ENCODE measurements around the gene PDLIM5.
"Not testable (repeated sequence)": the region's sequence is repeated elsewhere in the genome, so short reads cannot be mapped to it uniquely, and the experiment has no call there.

PDLIM5 gene, protein sequence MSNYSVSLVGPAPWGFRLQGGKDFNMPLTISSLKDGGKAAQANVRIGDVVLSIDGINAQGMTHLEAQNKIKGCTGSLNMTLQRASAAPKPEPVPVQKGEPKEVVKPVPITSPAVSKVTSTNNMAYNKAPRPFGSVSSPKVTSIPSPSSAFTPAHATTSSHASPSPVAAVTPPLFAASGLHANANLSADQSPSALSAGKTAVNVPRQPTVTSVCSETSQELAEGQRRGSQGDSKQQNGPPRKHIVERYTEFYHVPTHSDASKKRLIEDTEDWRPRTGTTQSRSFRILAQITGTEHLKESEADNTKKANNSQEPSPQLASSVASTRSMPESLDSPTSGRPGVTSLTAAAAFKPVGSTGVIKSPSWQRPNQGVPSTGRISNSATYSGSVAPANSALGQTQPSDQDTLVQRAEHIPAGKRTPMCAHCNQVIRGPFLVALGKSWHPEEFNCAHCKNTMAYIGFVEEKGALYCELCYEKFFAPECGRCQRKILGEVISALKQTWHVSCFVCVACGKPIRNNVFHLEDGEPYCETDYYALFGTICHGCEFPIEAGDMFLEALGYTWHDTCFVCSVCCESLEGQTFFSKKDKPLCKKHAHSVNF

DNA sequence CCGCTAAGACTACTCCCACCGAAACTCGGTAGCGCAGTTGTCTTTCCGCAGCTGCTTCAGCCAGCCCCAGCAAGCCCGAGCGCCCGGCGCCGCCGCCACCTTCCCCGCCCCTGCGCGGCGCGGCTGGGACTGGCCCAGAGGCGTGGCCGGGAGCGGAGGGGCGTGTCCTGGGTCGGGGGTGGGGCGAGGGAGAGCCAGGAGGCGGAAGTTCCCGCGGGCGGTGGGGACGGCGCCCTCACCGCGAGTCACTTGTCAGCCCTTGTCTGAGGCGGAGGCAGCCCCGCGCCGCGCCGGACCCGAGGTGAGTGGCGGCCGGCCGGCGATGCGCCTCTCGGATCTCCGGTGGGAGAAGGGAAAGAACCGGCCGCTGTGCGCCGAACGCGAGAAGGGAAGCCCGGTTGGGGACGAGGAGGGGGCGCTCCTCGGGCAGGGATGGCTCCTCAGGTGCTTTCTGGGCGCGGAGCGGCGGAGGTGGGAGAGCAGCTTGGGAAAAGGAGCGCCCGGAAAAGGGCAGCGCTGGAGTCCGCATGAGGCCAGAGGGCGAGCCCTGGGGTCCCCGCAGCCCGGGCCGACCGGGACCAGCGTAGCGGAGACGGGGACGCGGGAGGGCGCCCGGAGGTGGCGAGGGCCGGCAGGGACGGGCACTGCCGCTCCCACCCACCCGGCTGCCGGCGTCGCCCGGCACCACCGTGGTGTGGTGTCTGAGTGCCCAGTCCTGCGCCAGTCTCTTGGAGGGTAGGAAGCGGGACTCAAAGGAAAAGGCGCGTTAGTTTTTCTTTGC lies at the start of gene PDLIM5:
TSS of gene PDLIM5 (plus strand) at position 248 of the 781 bp plus-strand sequence. CDS start 3,347 bp downstream, outside the sequence.
- H3K4me1 ChIP-seq (ENCODE audit: control insufficient read depth, low read length): peaks cover 15% of the 10 kb centered on the region
- H3K27ac ChIP-seq (ENCODE audit: low read depth, low read length): no peak within 1 kb of the TSS
- H3F3A ChIP-seq (ENCODE audit: control insufficient read depth, insufficient read depth): 0 out of 2 replicates have a peak, but pooled peaks cover 2% of the 10 kb centered on the region
- H3K27me3 ChIP-seq (ENCODE audit: control insufficient read depth, low read length): peaks cover 13% of the 10 kb centered on the region
- no peaks in the 10 kb centered on the region for H3K9me2 ChIP-seq (replicated peaks; ENCODE audit: control insufficient read depth, low read length)
- 0 out of 2 replicates have a peak, but pooled peaks cover 3% of the 10 kb centered on the region for H3K36me3 ChIP-seq (ENCODE audit: control insufficient read depth, low read length)
- no peaks in the 10 kb centered on the region for H4K20me1 ChIP-seq (ENCODE audit: control insufficient read depth, insufficient read depth, low read depth, low read length)
- TF ChIP-seq CTCF (IDR thresholded peaks at IDR 0.05; ENCODE audit: low read depth, low read length, poor library complexity, severe bottlenecking) (peak; percentile 30), EZH2phosphoT487 (IDR thresholded peaks at IDR 0.05; ENCODE audit: borderline replicate concordance, low read length) (peak; percentile 53; the same call in 1 of the 2 replicates)
- peak within 1 kb of the TSS; percentile 76 for H3K4me2 ChIP-seq (ENCODE audit: low read length)
- peak within 1 kb of the TSS; percentile 88 for H3K4me3 ChIP-seq (ENCODE audit: low read length)
- H3K79me2 ChIP-seq (ENCODE audit: control insufficient read depth, low read length): peaks cover 4% of the 10 kb centered on the region; the same call in 1 of the 2 replicates
- no peaks in the 10 kb centered on the region for H3K9me3 ChIP-seq (ENCODE audit: control insufficient read depth, insufficient read depth, low read length)

DNA sequence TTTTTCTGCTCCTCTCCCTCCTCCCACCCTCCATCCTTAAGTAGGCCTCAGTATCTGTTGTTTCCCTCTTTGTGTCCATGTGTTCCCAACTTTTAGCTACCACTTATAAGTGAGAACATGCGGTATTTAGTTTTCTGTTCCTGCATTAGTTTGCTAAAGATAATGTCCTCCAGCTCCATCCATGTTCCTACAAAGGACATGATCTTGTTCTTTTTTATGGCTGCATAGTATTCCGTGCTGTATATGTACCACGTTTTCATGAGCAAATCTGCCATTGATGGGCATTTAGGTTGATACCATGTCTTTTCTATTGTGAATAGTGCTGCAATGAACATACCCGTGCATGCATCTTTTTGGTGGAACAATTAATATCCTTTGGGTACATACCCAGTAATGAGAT lies 49.3 kb upstream of the PDLIM5 start:
- not testable (repeated sequence) for H3K4me1 ChIP-seq (ENCODE audit: control insufficient read depth, low read length); H3F3A ChIP-seq (ENCODE audit: control insufficient read depth, insufficient read depth); H3K36me3 ChIP-seq (ENCODE audit: control insufficient read depth, low read length); H3K9me3 ChIP-seq (ENCODE audit: control insufficient read depth, insufficient read depth, low read length); H3K4me2 ChIP-seq (ENCODE audit: low read length); H3K4me3 ChIP-seq (ENCODE audit: low read length); H3K79me2 ChIP-seq (ENCODE audit: control insufficient read depth, low read length); H3K27ac ChIP-seq (ENCODE audit: low read depth, low read length); H3K27me3 ChIP-seq (ENCODE audit: control insufficient read depth, low read length); H3K9me2 ChIP-seq (replicated peaks; ENCODE audit: control insufficient read depth, low read length); H4K20me1 ChIP-seq (ENCODE audit: control insufficient read depth, insufficient read depth, low read depth, low read length)

- Histone ChIP-seq H3K27ac (ENCODE audit: low read depth, low read length) (no peak overlapping the region), H3K9me2 (replicated peaks; ENCODE audit: control insufficient read depth, low read length) (no peaks in the 10 kb centered on the region), H4K20me1 (ENCODE audit: control insufficient read depth, insufficient read depth, low read depth, low read length) (no peaks in the 10 kb centered on the region), H3K9me3 (ENCODE audit: control insufficient read depth, insufficient read depth, low read length) (no peaks in the 10 kb centered on the region), H3K79me2 (ENCODE audit: control insufficient read depth, low read length) (no peaks in the 10 kb centered on the region), H3K36me3 (ENCODE audit: control insufficient read depth, low read length) (no peaks in the 10 kb centered on the region), H3K4me3 (ENCODE audit: low read length) (no peak overlapping the region), H3K4me2 (ENCODE audit: low read length) (no peak overlapping the region), H3K4me1 (ENCODE audit: control insufficient read depth, low read length) (no peaks in the 10 kb centered on the region), H3K27me3 (ENCODE audit: control insufficient read depth, low read length) (no peaks in the 10 kb centered on the region; the same call in 1 of the 2 replicates), H3F3A (ENCODE audit: control insufficient read depth, insufficient read depth) (no peaks in the 10 kb centered on the region)
- no peak for TF ChIP-seq EZH2phosphoT487 (IDR thresholded peaks at IDR 0.05; ENCODE audit: borderline replicate concordance, low read length)
- no peak for TF ChIP-seq CTCF (IDR thresholded peaks at IDR 0.05; ENCODE audit: low read depth, low read length, poor library complexity, severe bottlenecking)
Observed at GRCh38 chr4:94403751-94404150, 48.0 kb upstream of the PDLIM5 start.
